ENCODE measurements around the gene PPM1G. TPM values are rescaled to one million over a fixed set of nuclear protein-coding genes. Genes with fewer than 3 reads are reported as not detected.

The PPM1G gene
- total RNA-seq, 6 experiments from 2014 or later: 20.9 to 38.4 (median 24.2) TPM

- H3K27ac ChIP-seq: no peak within 1 kb of the TSS
- peaks cover 0 to 48% (median 24%) of the 10 kb centered on the region in 4 donors for H3K36me3 ChIP-seq
- WGBS (ENCODE audit: insufficient coverage, low coverage, low lambda C conversion rate, missing lambda C conversion rate): 44% methylated on average over 11 of the region's 80 CpGs
- peak in 3 of 4 donors; percentile 20 to 46 (median 38) for TF ChIP-seq CTCF (IDR thresholded peaks at IDR 0.05)
- peak; percentile 16 for TF ChIP-seq POLR2A (IDR thresholded peaks at IDR 0.05)
- H3K4me3 ChIP-seq: peak within 1 kb of the TSS; percentile 9 to 49 (median 38)
- H3K27me3 ChIP-seq: no peaks in the 10 kb centered on the region
- peak; percentile 60 to 76 (median 66) for DNase-seq
- no peaks in the 10 kb centered on the region for H3K4me1 ChIP-seq
- intact Hi-C loops (cut with DNase I): no loop called here
- ATAC-seq: peak; percentile 87 to 98 (median 96)
- no peaks in the 10 kb centered on the region for H3K9me3 ChIP-seq
Observed at GRCh38 chr2:27441958-27442919, 32.8 kb upstream of the PPM1G start, which contains the start of gene KRTCAP3. Gene KRTCAP3 (plus strand): TSS chr2:27442381. CDS start chr2:27442413, 32 bp downstream.

- H3K36me3 ChIP-seq: peaks cover 5 to 57% (median 31%) of the 10 kb centered on the region in 4 donors
- H3K27ac ChIP-seq: no peak overlapping the region
- H3K9me3 ChIP-seq: no peaks in the 10 kb centered on the region
- no peaks in the 10 kb centered on the region for H3K4me1 ChIP-seq
- intact Hi-C loops (cut with DNase I): no loop called here
- H3K4me3 ChIP-seq: no peak overlapping the region
- no peak for TF ChIP-seq CTCF (IDR thresholded peaks at IDR 0.05)
- TF ChIP-seq POLR2A (IDR thresholded peaks at IDR 0.05): no peak
- ATAC-seq: no peak
- DNase-seq: no peak
- H3K27me3 ChIP-seq: no peaks in the 10 kb centered on the region
- 88% methylated on average over 5 of the region's 10 CpGs for WGBS (ENCODE audit: insufficient coverage, low coverage, low lambda C conversion rate, missing lambda C conversion rate)
Observed at GRCh38 chr2:27441226-27441926, 32.0 kb upstream of the PPM1G start.

GRCh38 chr2:27435628-27436027, 26.2 kb upstream of the PPM1G start:
- DNase-seq (no peak), ATAC-seq (no peak)
- no peak for TF ChIP-seq POLR2A (IDR thresholded peaks at IDR 0.05)
- TF ChIP-seq CTCF (IDR thresholded peaks at IDR 0.05): no peak
- Histone ChIP-seq H3K27ac (no peak overlapping the region), H3K4me3 (no peak overlapping the region), H3K36me3 (peaks cover 13 to 77% (median 44%) of the 10 kb centered on the region in 4 donors), H3K27me3 (no peaks in the 10 kb centered on the region), H3K4me1 (peaks cover 0 to under 1% (median under 1%) of the 10 kb centered on the region in 4 donors), H3K9me3 (no peaks in the 10 kb centered on the region)
- intact Hi-C loops (cut with DNase I): no loop called here
- WGBS (ENCODE audit: insufficient coverage, low coverage, low lambda C conversion rate, missing lambda C conversion rate): 86% methylated on average over 4 of the region's 6 CpGs

- Histone ChIP-seq H3K9me3 (no peaks in the 10 kb centered on the region), H3K36me3 (peaks cover 8 to 34% (median 22%) of the 10 kb centered on the region in 4 donors), H3K4me1 (peaks cover 0 to 14% (median 10%) of the 10 kb centered on the region in 4 donors), H3K27me3 (no peaks in the 10 kb centered on the region), H3K27ac (no peak overlapping the region), H3K4me3 (no peak overlapping the region)
- TF ChIP-seq POLR2A (IDR thresholded peaks at IDR 0.05): no peak
- TF ChIP-seq CTCF (IDR thresholded peaks at IDR 0.05): no peak
- no peak for DNase-seq
- intact Hi-C loops (cut with DNase I): no loop called here
- ATAC-seq: no peak
Observed at GRCh38 chr2:27431395-27431794, 22.0 kb upstream of the PPM1G start.
